NCI-H146 treated with DMSO at 0.1 percent for 48 hours (cell line): Measurements from ENCODE around the gene PEX6.
"Not testable (repeated sequence)": the region's sequence is repeated elsewhere in the genome, so short reads cannot be mapped to it uniquely, and the experiment has no call there.

Experiments
- DNase-seq: peaks from one replicate; lab custom pipeline; 2025; ENCODE audit not compliant: unreplicated experiment; lab: John Stamatoyannopoulos, UW

Gene PEX6

GRCh38 chr6:43001843-43002242 lies 22.9 kb upstream of the PEX6 start:
- DNase-seq: no peak

GRCh38 chr6:42998205-42998604 lies 19.2 kb upstream of the PEX6 start:
- not testable (repeated sequence) for DNase-seq

- DNase-seq: no peak
These were observed 17.5 kb upstream of the PEX6 start for GRCh38 chr6:42996513-42996912.

GRCh38 chr6:42993445-42993844 lies 14.5 kb upstream of the PEX6 start:
- no peak for DNase-seq

GRCh38 chr6:42989923-42990322 lies 10.9 kb upstream of the PEX6 start:
- no peak for DNase-seq

GRCh38 chr6:42988486-42989020 lies 9.6 kb upstream of the PEX6 start:
- no peak for DNase-seq

GRCh38 chr6:42987533-42988451 lies 8.8 kb upstream of the PEX6 start:
- DNase-seq: no peak

- DNase-seq: peak; percentile 23
These were observed 6.0 kb upstream of the PEX6 start for GRCh38 chr6:42984924-42985475.

GRCh38 chr6:42984001-42984923 lies 5.3 kb upstream of the PEX6 start, which contains the start of gene PPP2R5D:
Gene PPP2R5D, plus strand, starts transcription at chr6:42984570. Its CDS starts 108 bp downstream, at chr6:42984678.
- peak; percentile 100 for DNase-seq

- no peak for DNase-seq
These were observed 2.9 kb upstream of the PEX6 start for GRCh38 chr6:42981836-42982235.

- DNase-seq: no peak
These were observed 669 bp upstream of the PEX6 start for GRCh38 chr6:42979523-42980177.

- DNase-seq: no peak
These were observed 518 bp downstream of the PEX6 start for GRCh38 chr6:42978487-42978838.

GRCh38 chr6:42974919-42975505 lies 4.0 kb downstream of the PEX6 start:
- no peak for DNase-seq

GRCh38 chr6:42973926-42974325 lies 5.1 kb downstream of the PEX6 start:
- no peak for DNase-seq

GRCh38 chr6:42971746-42972327 lies 7.1 kb downstream of the PEX6 start:
- no peak for DNase-seq

- DNase-seq: no peak
These were observed 7.9 kb downstream of the PEX6 start for GRCh38 chr6:42970871-42971612.

GRCh38 chr6:42969934-42970333 lies 9.0 kb downstream of the PEX6 start:
- DNase-seq: no peak

- DNase-seq: no peak
These were observed 9.6 kb downstream of the PEX6 start for GRCh38 chr6:42969431-42969830.

GRCh38 chr6:42968783-42969182 lies 10.2 kb downstream of the PEX6 start:
- DNase-seq: no peak
